HFFc6 (cell line): ENCODE data around the gene USP35. TPM values are rescaled to one million over a fixed set of nuclear protein-coding genes. Genes with fewer than 3 reads are reported as not detected.

Source experiments
- DNase-seq: peaks from one replicate; pipeline ENCODE4 v3.0.0-alpha.2; 2018
- H3K27ac Mint-ChIP-seq: 2 replicates; pipeline ENCODE4 v1.8.0; 2020; ENCODE audit warnings: mild to moderate bottlenecking, mixed read lengths
- H3K27me3 Mint-ChIP-seq: 2 replicates; pipeline ENCODE4 v1.8.0; 2021; ENCODE audit warnings: mild to moderate bottlenecking, moderate library complexity, mixed read lengths; ENCODE audit not compliant: insufficient read depth
- H3K36me3 Mint-ChIP-seq: 2 replicates; pipeline ENCODE4 v1.8.0; 2021; ENCODE audit warnings: low read depth, mixed read lengths
- H3K4me1 Mint-ChIP-seq: 2 replicates; pipeline ENCODE4 v1.8.0; 2020; ENCODE audit warnings: low read depth, mixed read lengths
- H3K4me3 Mint-ChIP-seq: 2 replicates; pipeline ENCODE4 v1.8.0; 2020; ENCODE audit warnings: mild to moderate bottlenecking, moderate library complexity, mixed read lengths
- H3K9me3 Mint-ChIP-seq: 2 replicates; pipeline ENCODE4 v1.8.0; 2020; ENCODE audit warnings: mild to moderate bottlenecking, mixed read lengths
- total RNA-seq, 6 experiments: library from RNA; stranded (reverse); fragmentation: NEBNext Ultra II Directional; extraction: Animal tissue kit (Norgen Biotek cat#: 25700); gene quantifications; 2 replicates in 1 of 6; 3 replicates in 5 of 6; pipeline ENCODE4 v1.2.3, GENCODE V29; 2021
- TF ChIP-seq, protein P1 (sequence below): fragments of 200-600 bp; sonication (generic); IDR thresholded peaks from 2 replicates; pipeline ENCODE4 v1.5.0; 2021; ENCODE audit warnings: antibody characterized with exemption, mild to moderate bottlenecking

Gene USP35
- total RNA-seq, 6 experiments from 2014 or later = 8.5 to 10.6 (median 9.0) TPM

DNA sequence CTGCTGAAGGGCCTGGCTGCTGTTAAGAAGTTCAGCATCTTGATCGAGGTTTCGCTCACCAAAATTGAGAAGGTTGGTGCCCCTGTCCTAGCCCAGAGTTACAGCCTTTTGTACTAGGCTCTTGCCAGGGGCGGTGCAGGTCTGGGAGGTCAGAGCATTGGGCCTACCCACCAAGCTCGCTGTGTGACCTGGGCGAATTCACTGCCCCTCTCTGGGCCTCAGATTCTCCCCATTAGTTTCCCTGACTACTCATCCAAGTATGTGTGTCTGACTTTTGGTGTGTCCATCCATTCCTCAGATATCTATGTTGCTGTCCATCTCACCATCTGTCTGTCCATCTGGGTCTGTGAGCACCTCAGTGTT lies 10.9 kb downstream of the USP35 start:
- H3K4me3 Mint-ChIP-seq = no peak overlapping the region
- no peak for DNase-seq
- H3K27ac Mint-ChIP-seq = no peak overlapping the region
- no peaks in the 10 kb centered on the region for H3K9me3 Mint-ChIP-seq
- peaks cover 15% of the 10 kb centered on the region for H3K36me3 Mint-ChIP-seq
- peaks cover 3% of the 10 kb centered on the region for H3K4me1 Mint-ChIP-seq
- TF ChIP-seq, protein P1, sequence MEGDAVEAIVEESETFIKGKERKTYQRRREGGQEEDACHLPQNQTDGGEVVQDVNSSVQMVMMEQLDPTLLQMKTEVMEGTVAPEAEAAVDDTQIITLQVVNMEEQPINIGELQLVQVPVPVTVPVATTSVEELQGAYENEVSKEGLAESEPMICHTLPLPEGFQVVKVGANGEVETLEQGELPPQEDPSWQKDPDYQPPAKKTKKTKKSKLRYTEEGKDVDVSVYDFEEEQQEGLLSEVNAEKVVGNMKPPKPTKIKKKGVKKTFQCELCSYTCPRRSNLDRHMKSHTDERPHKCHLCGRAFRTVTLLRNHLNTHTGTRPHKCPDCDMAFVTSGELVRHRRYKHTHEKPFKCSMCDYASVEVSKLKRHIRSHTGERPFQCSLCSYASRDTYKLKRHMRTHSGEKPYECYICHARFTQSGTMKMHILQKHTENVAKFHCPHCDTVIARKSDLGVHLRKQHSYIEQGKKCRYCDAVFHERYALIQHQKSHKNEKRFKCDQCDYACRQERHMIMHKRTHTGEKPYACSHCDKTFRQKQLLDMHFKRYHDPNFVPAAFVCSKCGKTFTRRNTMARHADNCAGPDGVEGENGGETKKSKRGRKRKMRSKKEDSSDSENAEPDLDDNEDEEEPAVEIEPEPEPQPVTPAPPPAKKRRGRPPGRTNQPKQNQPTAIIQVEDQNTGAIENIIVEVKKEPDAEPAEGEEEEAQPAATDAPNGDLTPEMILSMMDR = no peak
- no peaks in the 10 kb centered on the region; the same call in 1 of the 2 replicates for H3K27me3 Mint-ChIP-seq

DNA sequence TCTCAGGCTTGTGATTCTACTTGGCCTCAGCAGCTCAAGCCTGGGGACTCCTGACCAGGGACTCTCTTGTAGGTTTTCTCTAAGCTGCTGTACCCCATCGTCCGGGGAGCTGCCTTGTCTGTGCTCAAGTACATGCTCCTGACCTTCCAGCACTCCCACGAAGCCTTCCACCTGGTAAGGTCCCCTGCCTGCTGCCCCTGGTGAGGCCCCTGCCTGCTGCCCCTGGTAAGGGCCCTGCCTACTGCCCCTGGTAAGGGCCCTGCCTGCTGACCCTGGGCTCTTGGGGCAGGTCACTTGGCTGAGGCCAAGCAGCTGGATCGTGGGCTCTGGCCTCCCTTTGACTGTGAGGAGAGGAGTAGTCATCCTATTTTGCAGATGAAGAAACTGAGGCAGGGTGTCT lies 11.3 kb downstream of the USP35 start:
- TF ChIP-seq, protein P1 = no peak
- no peaks in the 10 kb centered on the region; the same call in 1 of the 2 replicates for H3K27me3 Mint-ChIP-seq
- H3K4me1 Mint-ChIP-seq = no peaks in the 10 kb centered on the region
- no peak overlapping the region for H3K27ac Mint-ChIP-seq
- H3K36me3 Mint-ChIP-seq = peaks cover 15% of the 10 kb centered on the region
- no peak overlapping the region for H3K4me3 Mint-ChIP-seq
- no peak for DNase-seq
- H3K9me3 Mint-ChIP-seq = no peaks in the 10 kb centered on the region

DNA sequence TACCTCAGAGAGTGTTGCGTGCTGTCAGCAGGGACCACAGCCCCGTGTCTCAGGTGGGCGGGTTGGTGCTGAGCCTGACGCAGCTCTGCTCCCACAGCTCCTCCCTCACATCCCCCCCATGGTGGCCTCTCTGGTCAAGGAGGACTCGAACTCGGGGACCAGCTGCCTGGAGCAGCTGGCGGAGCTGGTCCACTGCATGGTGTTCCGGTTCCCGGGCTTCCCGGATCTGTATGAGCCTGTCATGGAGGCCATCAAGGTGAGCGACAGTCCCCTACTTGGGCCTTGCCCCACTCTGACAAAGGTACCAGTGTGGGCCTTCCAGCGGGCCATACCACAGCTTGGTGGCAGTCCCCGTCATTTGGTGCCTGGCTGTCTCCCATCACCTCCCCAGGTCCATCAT lies 11.8 kb downstream of the USP35 start:
- no peak for DNase-seq
- Mint-ChIP-seq H3K9me3 (no peaks in the 10 kb centered on the region), H3K36me3 (peaks cover 15% of the 10 kb centered on the region), H3K27ac (no peak overlapping the region), H3K27me3 (no peaks in the 10 kb centered on the region; the same call in 1 of the 2 replicates), H3K4me1 (no peaks in the 10 kb centered on the region), H3K4me3 (no peak overlapping the region)
- TF ChIP-seq, protein P1 = no peak

DNA sequence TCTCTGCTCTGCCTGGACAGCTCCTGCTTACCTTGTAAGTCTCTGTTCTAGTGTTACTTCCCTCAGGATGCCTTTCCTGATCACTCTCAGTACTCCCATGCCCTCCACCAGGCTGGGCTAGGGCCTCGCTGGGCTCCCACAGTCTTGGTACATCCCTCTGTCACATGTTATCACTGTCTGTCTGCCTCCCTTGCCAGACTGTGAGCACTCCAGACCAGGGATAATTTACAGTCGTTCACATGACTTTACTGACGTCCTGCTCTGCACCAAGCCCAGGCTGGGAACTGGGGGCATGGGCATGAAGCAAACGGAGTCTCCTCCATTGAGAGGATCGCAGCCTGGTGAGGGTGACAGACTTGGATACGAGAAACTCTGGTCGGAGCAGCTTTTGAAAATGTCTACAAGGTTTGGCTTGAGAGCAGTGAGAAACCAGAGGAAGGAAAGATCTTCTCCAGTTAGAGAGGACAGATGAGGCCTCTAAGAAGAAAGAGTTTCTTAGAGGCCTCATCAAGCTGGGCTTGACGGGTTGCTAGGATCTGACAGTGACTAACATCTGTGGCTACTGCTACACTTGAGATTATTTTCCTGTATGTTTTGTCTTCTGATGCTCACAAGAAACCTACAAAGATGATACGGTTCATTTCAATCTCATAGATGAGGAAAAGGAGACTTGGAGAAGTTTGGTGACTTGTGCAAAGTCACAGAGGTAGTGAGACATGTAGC lies 12.5 kb downstream of the USP35 start:
- Mint-ChIP-seq H3K36me3 (peaks cover 15% of the 10 kb centered on the region), H3K27me3 (no peaks in the 10 kb centered on the region; the same call in 1 of the 2 replicates), H3K4me3 (no peak overlapping the region), H3K9me3 (no peaks in the 10 kb centered on the region), H3K4me1 (no peaks in the 10 kb centered on the region), H3K27ac (no peak overlapping the region)
- TF ChIP-seq, protein P1 = no peak
- no peak for DNase-seq

DNA sequence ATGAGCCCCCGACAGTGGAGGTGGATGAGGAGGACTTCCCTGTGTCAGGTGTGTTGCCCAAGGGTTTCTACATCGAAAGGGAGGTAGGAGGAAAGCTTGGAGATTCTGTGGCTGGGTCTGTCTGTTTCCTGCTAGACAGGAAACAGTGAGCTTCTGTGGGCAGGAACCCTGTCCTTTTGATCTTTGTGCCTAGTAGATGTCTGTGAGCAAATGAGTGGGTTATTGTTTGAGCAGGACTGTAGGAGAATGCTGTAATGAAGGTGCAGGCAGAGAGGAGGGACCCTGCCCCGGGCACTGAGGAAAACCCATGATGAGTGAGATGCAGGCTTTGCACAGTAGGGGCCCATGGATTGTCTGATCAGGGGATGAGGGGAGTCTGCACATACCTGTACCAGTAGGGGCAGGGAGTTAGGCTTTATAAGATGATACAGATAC lies 14.0 kb downstream of the USP35 start:
- H3K27ac Mint-ChIP-seq = no peak overlapping the region
- no peak overlapping the region for H3K4me3 Mint-ChIP-seq
- peaks cover 1% of the 10 kb centered on the region for H3K4me1 Mint-ChIP-seq
- peaks cover 15% of the 10 kb centered on the region for H3K36me3 Mint-ChIP-seq
- H3K27me3 Mint-ChIP-seq = no peaks in the 10 kb centered on the region; the same call in 1 of the 2 replicates
- no peaks in the 10 kb centered on the region for H3K9me3 Mint-ChIP-seq
- DNase-seq = no peak
- TF ChIP-seq, protein P1 = no peak
